Measurements from ENCODE around the gene BUD13.
"Not testable (repeated sequence)": the region's sequence is repeated elsewhere in the genome, so short reads cannot be mapped to it uniquely, and the experiment has no call there.

The BUD13 gene

GRCh38 chr11:116756044-116756443, 16.7 kb downstream of the BUD13 start:
- not testable (repeated sequence) for DNase-seq (ENCODE audit: low spot score)

DNA sequence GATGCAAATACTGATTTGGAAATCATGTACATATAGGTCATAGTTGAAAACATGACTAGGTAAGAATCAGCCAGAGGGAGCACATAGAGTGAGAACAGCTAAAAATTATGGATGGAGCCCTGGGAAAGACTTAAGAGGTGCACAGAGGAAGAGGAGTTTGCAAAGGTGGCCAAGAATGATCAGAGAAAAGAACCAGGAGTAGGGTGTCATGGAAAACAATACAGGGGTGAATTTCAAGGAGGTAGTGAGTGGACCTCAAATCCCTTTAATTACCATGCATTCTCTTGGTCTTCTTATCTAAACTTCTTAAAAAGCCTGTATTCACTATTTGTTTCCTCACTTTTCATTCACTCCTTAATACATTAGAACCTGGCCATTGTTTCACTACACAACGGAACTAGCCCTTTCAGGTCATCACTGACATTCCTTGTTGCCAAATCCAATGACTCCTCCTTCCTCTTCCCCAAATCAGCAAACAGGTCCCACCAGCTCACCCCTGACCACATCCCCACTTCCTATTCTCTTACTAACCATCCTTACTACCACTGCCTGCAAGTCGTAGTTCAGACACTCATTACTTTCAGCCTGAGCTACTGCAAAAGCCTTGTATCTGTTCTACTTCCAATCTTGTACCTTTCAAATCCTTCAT, 22.6 kb downstream of the BUD13 start:
- no peak for DNase-seq (ENCODE audit: low spot score)

DNA sequence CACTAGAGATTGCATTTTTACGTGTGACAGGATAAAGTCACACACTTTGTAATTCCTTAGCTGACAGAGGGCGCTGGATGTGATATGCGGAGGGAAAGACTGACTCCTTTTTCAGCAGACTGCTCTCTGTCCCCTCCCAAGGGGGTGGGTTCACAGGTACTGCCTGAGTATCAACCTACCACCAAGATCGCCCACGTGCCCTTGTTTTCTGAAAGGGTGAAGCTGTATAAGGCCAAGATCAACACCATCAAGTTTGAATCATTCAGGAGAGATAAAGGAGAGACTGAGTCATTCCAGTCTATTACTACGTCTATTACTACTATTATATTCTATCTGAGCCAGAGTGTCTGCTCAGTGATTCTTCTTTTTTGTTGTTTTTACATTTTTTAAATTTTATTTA, 30.7 kb downstream of the BUD13 start:
- no peak for DNase-seq (ENCODE audit: low spot score)

DNA sequence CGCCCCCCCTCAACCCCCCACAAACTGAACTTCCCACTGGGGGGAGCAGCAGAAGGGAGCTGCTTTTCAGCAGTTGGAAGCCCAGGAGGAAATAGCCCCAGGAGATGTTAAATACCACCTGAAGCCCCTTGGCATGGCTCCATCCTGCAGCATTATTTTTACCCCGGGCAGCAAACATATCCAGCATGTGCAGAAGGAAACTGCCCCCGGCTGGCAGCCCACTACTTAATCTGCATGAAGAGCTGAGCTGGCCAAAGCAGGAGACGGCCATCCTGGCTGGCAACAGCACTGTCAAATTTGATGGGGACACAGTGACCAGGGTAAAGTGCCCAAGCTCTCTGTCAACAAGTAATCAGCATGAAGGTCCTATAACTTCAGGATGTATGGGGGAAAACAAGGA, 32.0 kb downstream of the BUD13 start:
- no peak for DNase-seq (ENCODE audit: low spot score)

DNA sequence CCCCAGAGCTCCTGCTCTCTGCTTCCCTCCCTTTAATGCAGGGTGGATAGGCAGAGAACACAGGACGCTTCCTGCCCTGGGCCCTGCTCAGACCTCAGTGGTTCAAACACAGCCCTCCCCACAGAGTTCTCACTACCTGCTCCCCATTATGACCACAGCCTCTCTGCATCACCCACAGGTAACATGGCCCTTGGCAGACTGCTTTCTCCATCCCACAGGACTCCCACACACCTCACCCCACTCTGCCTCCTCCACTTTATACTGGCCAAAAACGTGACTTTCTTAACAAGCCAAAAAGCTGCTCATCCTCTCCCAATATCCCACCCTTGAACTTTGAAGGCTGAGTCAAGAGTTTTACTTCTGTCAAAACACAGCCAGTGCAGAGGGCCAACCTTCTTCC, 33.8 kb downstream of the BUD13 start:
- no peak for DNase-seq (ENCODE audit: low spot score)

DNA sequence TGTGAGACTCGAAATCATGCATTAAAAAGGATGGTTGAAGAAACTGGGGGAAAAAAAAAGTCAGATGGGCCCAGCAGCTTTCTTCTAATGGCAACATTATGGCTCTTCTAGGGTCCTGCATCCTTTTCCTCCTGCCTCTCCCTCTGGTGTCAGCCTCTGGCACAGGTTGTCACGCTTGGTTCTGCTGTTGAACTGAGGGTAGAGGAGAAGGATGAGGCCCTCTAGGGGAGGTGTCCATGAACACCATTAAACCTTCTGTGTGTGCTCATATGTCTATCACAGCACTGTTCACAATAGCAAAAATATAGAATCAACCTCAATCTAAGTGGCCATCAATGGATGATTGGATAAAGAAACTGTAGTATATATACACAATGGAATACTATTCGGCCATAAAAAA, 36.0 kb downstream of the BUD13 start:
- no peak for DNase-seq (ENCODE audit: low spot score)

GRCh38 chr11:116733969-116734508, 38.7 kb downstream of the BUD13 start:
- DNase-seq (ENCODE audit: low spot score) = no peak

GRCh38 chr11:116733043-116733755, 39.6 kb downstream of the BUD13 start:
- no peak for DNase-seq (ENCODE audit: low spot score)

DNA sequence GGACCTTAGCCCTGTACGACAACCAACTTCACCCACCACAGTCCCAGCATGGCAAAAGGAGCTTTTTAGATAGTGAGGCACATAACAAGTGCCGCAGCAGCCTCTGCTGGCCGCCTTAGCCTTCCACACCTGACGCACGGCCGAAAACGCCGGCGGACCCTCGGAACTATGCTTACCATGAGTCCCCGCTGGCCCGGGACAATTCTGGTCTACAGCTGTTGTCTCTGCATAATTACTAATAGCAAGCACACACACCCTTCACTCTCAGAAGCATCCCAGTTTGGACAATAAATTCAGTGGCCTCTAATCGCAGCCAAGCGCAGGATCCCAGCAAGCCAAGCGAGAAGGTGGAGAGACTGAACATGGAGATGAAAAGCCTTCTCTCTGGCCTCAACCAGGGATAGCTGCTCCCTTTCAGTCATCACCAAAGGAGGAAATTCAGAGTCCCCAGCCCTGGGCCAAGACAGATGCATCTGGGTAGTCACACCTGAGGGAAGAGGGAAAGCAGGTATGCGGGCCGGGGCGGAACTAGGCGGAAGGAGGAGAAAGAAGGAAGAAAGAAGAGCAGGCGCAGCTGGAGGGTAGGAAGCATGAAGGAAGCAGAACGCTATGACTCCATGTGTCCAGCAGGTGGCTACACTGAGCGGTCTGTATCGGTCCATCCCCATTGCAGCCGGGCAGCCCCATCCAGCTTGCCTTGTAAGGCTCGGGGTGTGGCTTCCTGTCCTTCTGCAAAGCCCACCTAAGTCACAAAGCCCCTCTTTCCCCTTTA, 40.3 kb downstream of the BUD13 start:
- DNase-seq (ENCODE audit: low spot score) = peak; percentile 61

DNA sequence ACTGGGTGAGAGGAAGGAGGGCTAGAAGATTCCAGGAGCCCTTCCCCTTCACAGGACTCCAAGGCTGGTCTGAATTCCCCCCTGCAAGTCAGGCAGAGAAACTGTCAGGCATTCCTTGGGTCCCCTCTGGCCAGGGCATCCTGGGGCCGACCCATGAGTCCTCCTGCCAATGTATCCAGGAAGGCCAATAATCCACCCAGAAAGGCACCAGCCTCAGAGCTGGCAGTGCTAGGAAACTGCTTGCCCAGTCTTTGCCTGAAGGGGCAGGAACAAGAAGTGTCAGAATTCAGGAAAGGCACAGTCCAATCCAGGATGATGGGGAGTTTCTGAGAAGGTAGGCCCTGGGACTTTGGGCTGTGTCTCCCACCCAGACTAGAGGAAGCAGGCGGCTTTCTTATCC, 41.0 kb downstream of the BUD13 start:
- no peak for DNase-seq (ENCODE audit: low spot score)

- DNase-seq (ENCODE audit: low spot score) = no peak
These were observed 41.6 kb downstream of the BUD13 start for GRCh38 chr11:116731097-116731761.

DNA sequence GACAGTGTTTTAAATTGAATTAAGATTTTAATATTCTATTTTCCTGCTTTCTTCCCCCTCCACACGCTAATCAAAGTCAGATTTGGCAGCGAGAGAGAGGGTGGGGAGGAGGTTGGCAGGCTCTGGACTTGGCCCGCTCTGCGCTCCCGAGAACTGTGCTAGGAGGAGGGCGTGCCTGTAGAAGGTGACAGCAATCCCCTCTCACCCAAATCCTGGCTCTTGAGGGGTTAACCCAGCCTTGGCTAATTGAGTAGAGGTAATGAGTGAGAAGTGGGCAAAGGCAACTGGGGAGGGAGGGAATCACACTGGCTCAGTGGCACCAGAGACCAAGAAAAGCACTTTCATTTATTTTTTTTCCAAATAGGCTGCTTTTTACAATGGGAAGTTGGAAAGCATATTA, 42.2 kb downstream of the BUD13 start:
- DNase-seq (ENCODE audit: low spot score) = no peak

GRCh38 chr11:116730241-116730561, 42.6 kb downstream of the BUD13 start:
- DNase-seq (ENCODE audit: low spot score) = no peak

DNA sequence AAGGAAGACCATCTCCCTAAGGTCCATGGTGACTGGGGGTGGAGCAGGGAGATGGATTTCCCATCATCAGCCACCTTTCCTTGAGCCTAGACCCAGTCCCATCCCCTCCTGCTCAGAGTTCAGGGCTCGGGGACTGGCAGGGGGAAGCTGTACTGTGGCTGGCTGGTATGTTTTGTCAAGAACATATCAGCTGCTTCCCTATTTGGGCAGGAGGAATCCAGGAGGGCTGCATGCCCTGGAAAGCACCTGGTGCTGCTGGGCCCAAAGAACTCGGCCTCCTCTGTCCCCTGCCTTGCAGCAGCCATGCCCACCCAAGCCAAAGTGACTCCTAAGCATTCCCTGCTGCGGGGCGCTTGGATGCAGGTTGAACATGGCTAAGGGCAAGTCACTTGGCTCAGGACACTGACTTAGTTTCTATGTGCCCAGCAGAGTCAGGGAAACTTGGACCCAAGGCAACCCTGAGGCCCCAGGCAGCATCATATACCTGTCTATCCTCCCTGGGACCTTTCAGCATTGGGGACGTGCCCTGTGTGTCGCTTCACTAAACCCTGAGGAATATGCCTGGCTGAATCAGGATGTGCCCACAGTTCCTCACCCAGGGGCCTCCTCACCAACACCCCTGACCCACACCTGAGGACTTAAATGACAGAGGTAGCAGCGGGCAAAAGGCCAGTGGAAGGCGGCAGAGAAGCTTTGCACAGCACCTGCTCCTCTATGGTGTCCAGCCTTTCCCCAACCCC, 43.1 kb downstream of the BUD13 start:
- no peak for DNase-seq (ENCODE audit: low spot score)

- no peak for DNase-seq (ENCODE audit: low spot score)
These were observed 44.8 kb downstream of the BUD13 start for GRCh38 chr11:116727990-116728389.

- DNase-seq (ENCODE audit: low spot score) = no peak
These were observed 47.2 kb downstream of the BUD13 start for GRCh38 chr11:116725434-116726221.

- no peak for DNase-seq (ENCODE audit: low spot score)
These were observed 48.0 kb downstream of the BUD13 start for GRCh38 chr11:116724813-116725212.

GRCh38 chr11:116723511-116723910, 49.3 kb downstream of the BUD13 start:
- DNase-seq (ENCODE audit: low spot score) = no peak

GRCh38 chr11:116721988-116722387, 50.8 kb downstream of the BUD13 start:
- no peak for DNase-seq (ENCODE audit: low spot score)

GRCh38 chr11:116720895-116721294, 51.9 kb downstream of the BUD13 start:
- DNase-seq (ENCODE audit: low spot score) = no peak

- DNase-seq (ENCODE audit: low spot score) = no peak
These were observed 53.8 kb downstream of the BUD13 start for GRCh38 chr11:116718955-116719501.
